Testis (tissue), 3 donors: ENCODE results near the gene WFIKKN2. TPM values are rescaled to one million over a fixed set of nuclear protein-coding genes. Genes with fewer than 3 reads are reported as not detected.

Source experiments
- DNase-seq: peaks from one replicate; pipeline ENCODE4 v3.0.0-alpha.2; 2019
- H3K27ac ChIP-seq, 2 donors: fragments of 200-600 bp; sonication (generic); one replicate each; pipeline ENCODE4 v1.5.1; 2019
- H3K27me3 ChIP-seq: fragments of 200-600 bp; sonication (generic); one replicate; pipeline ENCODE4 v1.5.1; 2019
- H3K36me3 ChIP-seq: fragments of 200-600 bp; sonication (generic); one replicate; pipeline ENCODE4 v1.5.1; 2017; ENCODE audit warnings: low read depth; ENCODE audit errors: missing control alignments
- H3K4me1 ChIP-seq: fragments of 200-600 bp; sonication (generic); one replicate; pipeline ENCODE4 v1.5.1; 2019
- H3K4me3 ChIP-seq, 2 donors: fragments of 200-600 bp; sonication (generic); one replicate each; pipeline ENCODE4 v1.5.1; 2017 to 2019
- H3K9me3 ChIP-seq: fragments of 200-600 bp; sonication (generic); one replicate; pipeline ENCODE4 v1.5.1; 2017
- POLR2A ChIP-seq: fragments of 450-650 bp; IDR thresholded peaks from one replicate; pipeline ENCODE4 v1.6.1; 2017; ENCODE audit warnings: antibody characterized with exemption, mild to moderate bottlenecking, moderate library complexity
- WGBS, 2 donors: methylation state at CpG; one replicate each; pipeline ENCODE4 v1.1.5; 2018; 5-methylcytosine and 5-hydroxymethylcytosine counted together
- intact Hi-C: fragments of 100-400 bp; cut with DNase I; formaldehyde crosslinking; loops from one replicate; pipeline ENCODE4 v1.15.1; 2023; ENCODE audit warnings: low total_unique reads
- polyA plus RNA-seq: library from polyadenylated mRNA; stranded (reverse); fragments of 350-450 nt; fragmentation: Illumina TruSeq; extraction: RNeasy Lipid Tissue Mini Kit (QIAGEN cat#74804); gene quantifications from one replicate; pipeline ENCODE4 v1.2.3, GENCODE V29; 2014; ENCODE audit warnings: low read depth, low replicate concordance; ENCODE audit not compliant: insufficient read depth
- total RNA-seq, 2 donors: library from RNA; depleted of rRNA; stranded (reverse); fragments of >200 nt; gene quantifications; one replicate each; pipeline ENCODE4 v1.2.3, GENCODE V29; 2016
- TF ChIP-seq, protein P1 (sequence below), 3 experiments: fragments of 450-650 bp in 2 of 3; fragments of 200-600 bp in 1 of 3; sonication (generic) in 1 of 3; IDR thresholded peaks; one replicate each; pipeline ENCODE4 v1.5.1; 2016 to 2019; ENCODE audit warnings: antibody characterized with exemption in 3 of 3, mild to moderate bottlenecking in 2 of 3, moderate library complexity in 1 of 3

WFIKKN2 gene
- total and polyA plus RNA-seq, 3 donors from 2014 or later = 3.7 to 7.3 (median 6.8) TPM

DNA sequence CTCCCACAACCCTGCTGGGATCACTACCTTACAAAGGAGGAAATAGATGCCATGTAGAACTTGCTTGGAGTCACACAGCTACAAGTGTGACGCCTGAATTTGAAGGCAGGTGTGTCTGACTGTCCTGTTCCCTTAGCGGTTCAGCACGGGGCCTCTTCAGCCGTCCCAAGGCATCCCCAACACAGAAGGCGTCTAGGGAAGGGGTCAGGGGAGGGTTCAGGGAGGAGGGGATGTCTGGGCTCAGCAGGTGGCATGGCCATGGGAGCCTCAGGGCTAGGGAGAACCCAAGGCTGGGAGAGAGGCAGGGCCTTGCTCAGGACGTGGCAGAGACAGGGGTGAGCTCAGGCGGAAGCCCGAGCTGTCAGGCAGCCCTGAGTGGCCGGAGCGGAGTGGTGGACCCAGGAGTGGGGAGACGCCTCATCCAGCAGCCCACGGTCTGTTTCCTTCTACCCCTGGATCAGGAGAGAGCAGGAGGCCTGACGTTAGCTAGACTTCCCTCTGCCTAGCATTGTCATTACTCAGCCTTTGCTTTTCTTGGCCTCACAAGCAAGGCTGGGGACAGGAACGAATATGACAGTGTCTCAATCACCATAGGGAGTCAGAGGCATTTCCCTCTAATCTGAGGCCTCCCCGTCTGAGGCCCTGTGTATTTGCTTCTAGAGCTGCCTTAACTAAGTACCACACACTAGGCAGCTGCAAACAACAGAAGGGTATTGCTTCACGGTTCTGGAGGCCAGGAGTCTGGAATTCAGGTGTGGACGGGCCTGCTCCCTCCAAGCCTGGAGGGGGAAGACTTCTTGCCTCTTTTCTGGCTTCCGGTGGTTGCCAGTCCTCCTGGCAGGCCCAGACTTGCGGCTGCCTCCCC lies 36.7 kb upstream of the WFIKKN2 start:
- H3K9me3 ChIP-seq = no peaks in the 10 kb centered on the region
- no peak for DNase-seq
- H3K27ac ChIP-seq = no peak overlapping the region
- peaks cover 9% of the 10 kb centered on the region for H3K4me1 ChIP-seq
- 86 to 91% methylated on average over 14 to 19 of the region's 19 CpGs for WGBS, 2 donors
- TF ChIP-seq, protein P1, sequence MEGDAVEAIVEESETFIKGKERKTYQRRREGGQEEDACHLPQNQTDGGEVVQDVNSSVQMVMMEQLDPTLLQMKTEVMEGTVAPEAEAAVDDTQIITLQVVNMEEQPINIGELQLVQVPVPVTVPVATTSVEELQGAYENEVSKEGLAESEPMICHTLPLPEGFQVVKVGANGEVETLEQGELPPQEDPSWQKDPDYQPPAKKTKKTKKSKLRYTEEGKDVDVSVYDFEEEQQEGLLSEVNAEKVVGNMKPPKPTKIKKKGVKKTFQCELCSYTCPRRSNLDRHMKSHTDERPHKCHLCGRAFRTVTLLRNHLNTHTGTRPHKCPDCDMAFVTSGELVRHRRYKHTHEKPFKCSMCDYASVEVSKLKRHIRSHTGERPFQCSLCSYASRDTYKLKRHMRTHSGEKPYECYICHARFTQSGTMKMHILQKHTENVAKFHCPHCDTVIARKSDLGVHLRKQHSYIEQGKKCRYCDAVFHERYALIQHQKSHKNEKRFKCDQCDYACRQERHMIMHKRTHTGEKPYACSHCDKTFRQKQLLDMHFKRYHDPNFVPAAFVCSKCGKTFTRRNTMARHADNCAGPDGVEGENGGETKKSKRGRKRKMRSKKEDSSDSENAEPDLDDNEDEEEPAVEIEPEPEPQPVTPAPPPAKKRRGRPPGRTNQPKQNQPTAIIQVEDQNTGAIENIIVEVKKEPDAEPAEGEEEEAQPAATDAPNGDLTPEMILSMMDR (IDR thresholded peaks at IDR 0.05) = no peak
- TF ChIP-seq POLR2A = no peak
- H3K27me3 ChIP-seq = no peaks in the 10 kb centered on the region
- H3K36me3 ChIP-seq = no peaks in the 10 kb centered on the region
- H3K4me3 ChIP-seq = no peak overlapping the region
- intact Hi-C loops = no loop called here

DNA sequence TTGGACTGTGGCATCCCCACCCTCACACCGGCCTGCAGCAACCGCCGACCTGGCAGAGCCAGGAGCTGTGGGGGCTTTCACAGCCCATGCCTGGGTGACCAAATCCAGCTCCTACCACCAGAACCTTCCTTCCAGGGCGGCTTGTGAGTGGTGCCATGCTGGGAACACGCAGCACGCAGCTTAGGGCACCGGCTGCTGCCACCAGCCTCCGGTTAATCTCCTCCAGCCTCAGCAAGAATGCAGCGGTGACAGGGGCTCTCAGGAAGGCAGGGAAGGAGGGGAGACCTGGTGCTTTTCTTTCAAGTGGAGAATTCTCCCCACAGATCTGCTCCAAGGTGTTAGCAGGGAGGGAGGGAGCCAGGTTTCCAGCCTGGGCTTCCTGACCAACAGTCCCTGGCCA lies 35.8 kb upstream of the WFIKKN2 start:
- 89% methylated on average over 9 of the region's 9 CpGs for WGBS, 2 donors
- intact Hi-C loops = no loop called here

DNA sequence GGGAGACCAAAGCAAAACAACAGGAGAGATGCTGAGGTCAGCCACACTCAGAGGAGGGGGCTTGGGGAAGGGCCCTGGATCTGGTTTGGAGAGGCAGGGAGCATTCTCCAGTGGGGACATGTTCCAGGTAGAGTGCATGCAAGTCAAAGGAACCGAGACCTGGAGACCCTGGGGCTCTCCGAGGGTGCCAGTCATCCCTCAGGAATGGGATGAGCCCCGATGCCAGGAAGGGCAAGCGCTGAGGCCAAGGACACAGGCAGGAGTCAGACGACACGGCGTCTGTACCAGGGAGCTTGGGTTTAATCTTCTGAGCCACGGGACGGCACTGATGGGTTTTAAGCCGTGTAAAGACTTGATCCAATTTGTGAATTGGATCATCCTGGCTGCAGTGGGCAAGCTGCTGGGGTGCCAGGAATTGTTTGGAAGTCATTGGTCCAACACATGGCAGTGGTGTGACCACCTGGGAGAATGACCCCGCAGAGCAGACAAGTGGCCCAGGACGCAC lies 35.1 kb upstream of the WFIKKN2 start:
- intact Hi-C loops = no loop called here
- no peak for TF ChIP-seq POLR2A
- TF ChIP-seq, protein P1 (IDR thresholded peaks at IDR 0.05) = no peak
- 86 to 98% methylated on average over 11 to 12 of the region's 12 CpGs for WGBS, 2 donors
- no peaks in the 10 kb centered on the region for H3K36me3 ChIP-seq
- DNase-seq = no peak
- peaks cover 9% of the 10 kb centered on the region for H3K4me1 ChIP-seq
- H3K9me3 ChIP-seq = no peaks in the 10 kb centered on the region
- H3K27me3 ChIP-seq = no peaks in the 10 kb centered on the region
- H3K27ac ChIP-seq = no peak overlapping the region
- H3K4me3 ChIP-seq = no peak overlapping the region

More for the DNA sequence above, 35.8 kb upstream of the WFIKKN2 start:
- Histone ChIP-seq H3K4me1 (peaks cover 9% of the 10 kb centered on the region), H3K36me3 (no peaks in the 10 kb centered on the region), H3K4me3 (no peak overlapping the region), H3K27me3 (no peaks in the 10 kb centered on the region), H3K27ac (no peak overlapping the region), H3K9me3 (no peaks in the 10 kb centered on the region)
- DNase-seq = no peak
- TF ChIP-seq, protein P1 (IDR thresholded peaks at IDR 0.05) = no peak
- TF ChIP-seq POLR2A = no peak

DNA sequence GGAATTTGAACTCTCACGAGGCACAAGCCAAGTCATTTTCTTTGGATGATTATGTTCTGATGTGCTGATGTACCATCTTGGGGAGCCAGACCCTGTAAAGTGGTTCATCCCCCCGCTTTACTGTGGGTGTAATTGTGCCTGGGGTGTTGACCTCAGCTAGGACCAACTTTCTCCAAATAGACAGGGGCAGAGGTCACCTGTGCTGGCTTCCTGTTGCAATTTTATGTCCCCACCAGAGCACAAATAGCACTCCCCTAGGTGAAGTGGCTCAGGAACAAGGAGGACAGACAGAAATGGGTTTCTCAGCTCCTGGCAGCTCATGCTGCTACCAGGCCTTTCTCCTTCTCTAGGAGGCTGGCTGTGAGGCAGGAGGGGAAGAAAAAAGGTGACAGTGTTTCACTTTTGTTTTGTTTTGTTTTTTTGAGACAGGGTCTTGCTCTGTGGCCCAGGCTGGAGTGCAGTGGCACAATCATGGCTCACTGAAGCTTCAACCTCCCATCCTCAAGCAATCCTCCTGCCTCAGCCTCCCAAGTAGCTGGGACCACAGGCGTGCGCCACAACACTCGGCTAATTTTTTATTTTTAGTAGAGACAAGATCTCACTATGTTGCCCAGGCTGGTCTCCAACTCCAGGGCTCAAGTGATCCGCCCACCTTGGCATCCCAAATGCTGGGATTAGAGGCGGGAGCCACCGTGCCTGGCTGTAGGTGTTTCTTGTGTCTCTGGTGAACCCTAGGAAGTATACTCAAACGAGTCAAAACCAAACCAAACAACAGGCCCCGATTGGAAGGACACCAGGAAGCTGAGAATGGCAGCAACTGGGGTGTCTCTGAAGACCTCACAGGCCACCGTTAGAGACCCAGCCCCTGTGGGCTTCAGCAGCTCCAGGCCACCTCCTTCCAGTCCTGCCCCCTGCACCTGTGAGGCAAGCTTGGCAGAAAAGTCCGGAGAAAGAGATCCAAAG lies 32.5 kb upstream of the WFIKKN2 start:
- WGBS, 2 donors = 85 to 90% methylated on average over 12 of the region's 12 CpGs
- TF ChIP-seq, protein P1 (IDR thresholded peaks at IDR 0.05) = no peak
- intact Hi-C loops = no loop called here

More for the DNA sequence above, 32.5 kb upstream of the WFIKKN2 start:
- no peak for DNase-seq
- Histone ChIP-seq H3K27ac (no peak overlapping the region), H3K36me3 (no peaks in the 10 kb centered on the region), H3K4me3 (no peak overlapping the region), H3K9me3 (no peaks in the 10 kb centered on the region), H3K4me1 (no peaks in the 10 kb centered on the region), H3K27me3 (no peaks in the 10 kb centered on the region)
